ENCODE results near the gene SORL1. TPM values are rescaled to one million over a fixed set of nuclear protein-coding genes. Genes with fewer than 3 reads are reported as not detected.

SORL1 gene
- total and polyA plus RNA-seq, 2 of the 13 experiments (the other 11 are each of a cell fraction or from before 2014, with no cell fraction given): 21.3 to 148 TPM

DNA sequence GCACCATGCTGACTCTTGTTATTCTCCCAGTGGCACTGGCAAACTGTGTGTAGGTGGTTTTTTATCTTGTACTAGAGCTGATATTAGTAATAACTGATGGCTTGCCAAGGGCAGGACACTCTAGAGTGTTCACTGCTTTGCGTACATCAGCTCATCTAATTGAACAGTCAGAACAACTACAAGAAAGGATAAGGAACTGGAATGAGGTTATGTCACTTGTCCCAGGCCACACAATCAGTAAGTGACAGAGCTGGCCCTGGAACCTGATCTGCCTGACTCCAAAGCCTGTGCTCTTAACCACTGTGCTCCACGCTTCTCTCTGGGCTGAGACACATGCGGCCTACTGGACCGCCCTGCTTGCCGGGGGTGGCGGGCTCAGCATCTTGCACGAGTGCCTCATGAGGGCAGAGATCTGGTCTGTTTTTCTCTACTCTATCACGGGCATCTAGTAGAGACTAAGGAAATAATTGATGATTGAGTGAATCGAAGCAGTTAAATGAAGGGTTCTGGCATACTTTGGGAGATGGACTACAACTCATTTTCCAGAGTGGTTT, 156.5 kb downstream of the SORL1 start:
- peaks cover 11% of the 10 kb centered on the region for H3K4me1 ChIP-seq (ENCODE audit: insufficient read depth, low read length)
- H3K4me3 ChIP-seq (replicated peaks in 1 of 3; ENCODE audit: insufficient read depth in 1 of 3, low read depth in 2 of 3, low read length in 3 of 3): no peak overlapping the region
- H3K9ac ChIP-seq (ENCODE audit: insufficient read depth, low read depth, low read length): no peak overlapping the region
- DNase-seq (ENCODE audit: low spot score) (no peak), FAIRE-seq (no peak), ATAC-seq (no peak)
- H3K79me2 ChIP-seq (ENCODE audit: insufficient read depth, low read length): no peaks in the 10 kb centered on the region
- TF ChIP-seq ZNF878 (CRISPR knock-in tag; IDR thresholded peaks at IDR 0.05): no peak
- H3K27ac ChIP-seq (ENCODE audit: extremely low read length, insufficient read depth, low read length): no peak overlapping the region
- H4K20me1 ChIP-seq (ENCODE audit: insufficient read depth, low read length): peaks cover 3% of the 10 kb centered on the region; the same call in 1 of the 2 replicates
- no peaks in the 10 kb centered on the region for H3K27me3 ChIP-seq (ENCODE audit: control insufficient read depth in 1 of 2, insufficient read depth in 2 of 2, low read length in 2 of 2)
- no peak overlapping the region for H2AFZ ChIP-seq (ENCODE audit: low read length)
- ChIA-PET POLR2A (no interaction called here), CTCF (ENCODE audit: low intra/inter-chr PET ratio, low total read pairs) (no interaction called here)
- 100% methylated on average over 4 of the region's 9 CpGs for WGBS (ENCODE audit: low lambda C conversion rate)
- H3K4me2 ChIP-seq (ENCODE audit: low read depth, low read length): no peak overlapping the region
- in situ Hi-C loops (cut with HindIII; ENCODE audit: extremely low pct_ligation_motif_present, low pct_unique_long_range_greater_than_20kb): no loop called here
- H3K36me3 ChIP-seq (replicated peaks in 1 of 2; ENCODE audit: control insufficient read depth in 1 of 2, insufficient read depth in 2 of 2, low read length in 2 of 2): peaks cover 70 to 96% of the 10 kb centered on the region in 2 experiments
- BruUV-seq (replicated peaks): no TSS peak
- H3K9me3 ChIP-seq (ENCODE audit: low read length): no peaks in the 10 kb centered on the region
- intact Hi-C loops (cut with micrococcal nuclease; ENCODE audit: unreplicated experiment): no loop called here

DNA sequence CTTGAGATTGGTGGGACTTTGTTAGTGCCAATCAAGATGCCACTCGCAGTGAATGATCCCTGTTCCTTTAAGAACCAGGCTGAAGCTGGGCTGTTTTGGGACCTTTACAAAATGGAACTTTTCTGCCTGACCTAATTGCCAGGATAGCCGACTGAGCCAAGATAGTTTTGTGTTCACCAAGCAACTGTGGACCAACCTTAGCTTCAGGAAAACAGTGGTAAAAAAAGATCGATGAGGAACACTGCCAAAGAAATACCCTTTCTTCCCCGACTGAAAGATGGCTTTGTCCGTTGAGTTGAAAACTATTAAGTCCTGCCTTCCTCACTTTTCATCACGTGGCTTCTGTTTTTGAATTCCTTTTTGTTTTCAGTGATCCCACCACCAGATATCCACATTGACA, 158.6 kb downstream of the SORL1 start:
- H2AFZ ChIP-seq (ENCODE audit: low read length): no peak overlapping the region
- no peak for FAIRE-seq
- intact Hi-C loops (cut with micrococcal nuclease; ENCODE audit: unreplicated experiment): no loop called here
- no peak for DNase-seq (ENCODE audit: low spot score)
- no peaks in the 10 kb centered on the region for H3K9me3 ChIP-seq (ENCODE audit: low read length)
- no peak overlapping the region for H3K4me3 ChIP-seq (replicated peaks in 1 of 3; ENCODE audit: insufficient read depth in 1 of 3, low read depth in 2 of 3, low read length in 3 of 3)
- ChIA-PET POLR2A (no interaction called here), CTCF (ENCODE audit: low intra/inter-chr PET ratio, low total read pairs) (no interaction called here)
- H3K4me1 ChIP-seq (ENCODE audit: insufficient read depth, low read length): no peaks in the 10 kb centered on the region
- no peak overlapping the region for H3K27ac ChIP-seq (ENCODE audit: extremely low read length, insufficient read depth, low read length)
- H3K36me3 ChIP-seq (replicated peaks in 1 of 2; ENCODE audit: control insufficient read depth in 1 of 2, insufficient read depth in 2 of 2, low read length in 2 of 2): peaks cover 64 to 97% of the 10 kb centered on the region in 2 experiments
- no peaks in the 10 kb centered on the region for H3K27me3 ChIP-seq (ENCODE audit: control insufficient read depth in 1 of 2, insufficient read depth in 2 of 2, low read length in 2 of 2)
- WGBS (ENCODE audit: low lambda C conversion rate): 97% methylated on average over 6 of the region's 6 CpGs
- H3K4me2 ChIP-seq (ENCODE audit: low read depth, low read length): no peak overlapping the region
- no TSS peak for BruUV-seq (replicated peaks)
- ATAC-seq: no peak
- H3K79me2 ChIP-seq (ENCODE audit: insufficient read depth, low read length): no peaks in the 10 kb centered on the region
- in situ Hi-C loops (cut with HindIII; ENCODE audit: extremely low pct_ligation_motif_present, low pct_unique_long_range_greater_than_20kb): no loop called here
- H4K20me1 ChIP-seq (ENCODE audit: insufficient read depth, low read length): no peaks in the 10 kb centered on the region
- H3K9ac ChIP-seq (ENCODE audit: insufficient read depth, low read depth, low read length): no peak overlapping the region
- no peak for TF ChIP-seq ZSCAN25 (CRISPR knock-in tag; IDR thresholded peaks at IDR 0.05)
- no peak for TF ChIP-seq ISX (CRISPR knock-in tag; conservative IDR thresholded peaks at IDR 0.05)
- no peak for TF ChIP-seq SNAPC5 (CRISPR knock-in tag; IDR thresholded peaks at IDR 0.05; ENCODE audit: borderline replicate concordance)
- TF ChIP-seq CEBPB (IDR thresholded peaks at IDR 0.05; ENCODE audit: borderline replicate concordance, low read depth, low read length): no peak
- TF ChIP-seq, protein P1, sequence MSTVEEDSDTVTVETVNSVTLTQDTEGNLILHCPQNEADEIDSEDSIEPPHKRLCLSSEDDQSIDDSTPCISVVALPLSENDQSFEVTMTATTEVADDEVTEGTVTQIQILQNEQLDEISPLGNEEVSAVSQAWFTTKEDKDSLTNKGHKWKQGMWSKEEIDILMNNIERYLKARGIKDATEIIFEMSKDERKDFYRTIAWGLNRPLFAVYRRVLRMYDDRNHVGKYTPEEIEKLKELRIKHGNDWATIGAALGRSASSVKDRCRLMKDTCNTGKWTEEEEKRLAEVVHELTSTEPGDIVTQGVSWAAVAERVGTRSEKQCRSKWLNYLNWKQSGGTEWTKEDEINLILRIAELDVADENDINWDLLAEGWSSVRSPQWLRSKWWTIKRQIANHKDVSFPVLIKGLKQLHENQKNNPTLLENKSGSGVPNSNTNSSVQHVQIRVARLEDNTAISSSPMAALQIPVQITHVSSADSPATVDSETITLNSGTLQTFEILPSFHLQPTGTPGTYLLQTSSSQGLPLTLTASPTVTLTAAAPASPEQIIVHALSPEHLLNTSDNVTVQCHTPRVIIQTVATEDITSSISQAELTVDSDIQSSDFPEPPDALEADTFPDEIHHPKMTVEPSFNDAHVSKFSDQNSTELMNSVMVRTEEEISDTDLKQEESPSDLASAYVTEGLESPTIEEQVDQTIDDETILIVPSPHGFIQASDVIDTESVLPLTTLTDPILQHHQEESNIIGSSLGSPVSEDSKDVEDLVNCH (CRISPR knock-in tag; IDR thresholded peaks at IDR 0.05): no peak
- no peak for TF ChIP-seq IKZF5 (CRISPR knock-in tag; IDR thresholded peaks at IDR 0.05)
- no peak for TF ChIP-seq KLF16 (CRISPR knock-in tag; IDR thresholded peaks at IDR 0.05)
- no peak for TF ChIP-seq ZNF18 (CRISPR knock-in tag; IDR thresholded peaks at IDR 0.05; ENCODE audit: insufficient replicate concordance)
- no peak for TF ChIP-seq ZIK1 (CRISPR knock-in tag; IDR thresholded peaks at IDR 0.05; ENCODE audit: borderline replicate concordance, low read depth)
- TF ChIP-seq ZNF382 (CRISPR knock-in tag; IDR thresholded peaks at IDR 0.05; ENCODE audit: borderline replicate concordance): no peak
- TF ChIP-seq FOXJ3 (CRISPR knock-in tag; IDR thresholded peaks at IDR 0.05; ENCODE audit: borderline replicate concordance): no peak
- no peak for TF ChIP-seq ZKSCAN8 (CRISPR knock-in tag; IDR thresholded peaks at IDR 0.05; ENCODE audit: borderline replicate concordance)

Measured in HepG2 (cell line).